ENCODE data around the gene PLPPR3. TPM values are rescaled to one million over a fixed set of nuclear protein-coding genes. Genes with fewer than 3 reads are reported as not detected.

The PLPPR3 gene
- total RNA-seq, 2 donors from 2014 or later, result not detected

- peaks cover 4% of the 10 kb centered on the region for H3K9me3 Mint-ChIP-seq
- no peak overlapping the region for H3K27ac Mint-ChIP-seq
- H3K4me3 Mint-ChIP-seq, result no peak overlapping the region
- H3K4me1 Mint-ChIP-seq, result peaks cover 17% of the 10 kb centered on the region
- H3K36me3 Mint-ChIP-seq (ENCODE audit: low read depth), result peaks cover 74% of the 10 kb centered on the region
- no peaks in the 10 kb centered on the region for H3K27me3 Mint-ChIP-seq
- ATAC-seq (replicated peaks), result no peak
Measured at GRCh38 chr19:811506-812048, 10.2 kb downstream of the PLPPR3 start.

GRCh38 chr19:810883-811489, 10.8 kb downstream of the PLPPR3 start:
- H3K4me3 Mint-ChIP-seq, result no peak overlapping the region
- no peak overlapping the region for H3K27ac Mint-ChIP-seq
- H3K4me1 Mint-ChIP-seq, result peaks cover 11% of the 10 kb centered on the region
- peaks cover 71% of the 10 kb centered on the region for H3K36me3 Mint-ChIP-seq (ENCODE audit: low read depth)
- H3K9me3 Mint-ChIP-seq, result no peaks in the 10 kb centered on the region
- no peak for ATAC-seq (replicated peaks)
- H3K27me3 Mint-ChIP-seq, result no peaks in the 10 kb centered on the region

- ATAC-seq (replicated peaks), result no peak
- Mint-ChIP-seq H3K36me3 (ENCODE audit: low read depth) (peaks cover 71% of the 10 kb centered on the region), H3K4me3 (no peak overlapping the region), H3K27me3 (no peaks in the 10 kb centered on the region), H3K4me1 (peaks cover 8% of the 10 kb centered on the region), H3K27ac (no peak overlapping the region), H3K9me3 (no peaks in the 10 kb centered on the region)
Measured at GRCh38 chr19:810077-810855, 11.5 kb downstream of the PLPPR3 start.

GRCh38 chr19:808423-808775, 13.4 kb downstream of the PLPPR3 start:
- peaks cover 75% of the 10 kb centered on the region for H3K36me3 Mint-ChIP-seq (ENCODE audit: low read depth)
- H3K27ac Mint-ChIP-seq, result no peak overlapping the region
- H3K4me3 Mint-ChIP-seq, result no peak overlapping the region
- ATAC-seq (replicated peaks), result no peak
- no peaks in the 10 kb centered on the region for H3K27me3 Mint-ChIP-seq
- H3K9me3 Mint-ChIP-seq, result no peaks in the 10 kb centered on the region
- peaks cover 8% of the 10 kb centered on the region for H3K4me1 Mint-ChIP-seq

GRCh38 chr19:807627-808422, 13.9 kb downstream of the PLPPR3 start:
- H3K27ac Mint-ChIP-seq, result no peak overlapping the region
- no peak for ATAC-seq (replicated peaks)
- no peaks in the 10 kb centered on the region for H3K9me3 Mint-ChIP-seq
- no peak overlapping the region for H3K4me3 Mint-ChIP-seq
- H3K4me1 Mint-ChIP-seq, result peaks cover 9% of the 10 kb centered on the region
- H3K27me3 Mint-ChIP-seq, result no peaks in the 10 kb centered on the region
- H3K36me3 Mint-ChIP-seq (ENCODE audit: low read depth), result peaks cover 81% of the 10 kb centered on the region

- H3K9me3 Mint-ChIP-seq, result no peaks in the 10 kb centered on the region
- H3K4me3 Mint-ChIP-seq, result no peak overlapping the region
- ATAC-seq (replicated peaks), result no peak
- H3K4me1 Mint-ChIP-seq, result peaks cover 13% of the 10 kb centered on the region
- H3K27me3 Mint-ChIP-seq, result no peaks in the 10 kb centered on the region
- H3K36me3 Mint-ChIP-seq (ENCODE audit: low read depth), result peaks cover 88% of the 10 kb centered on the region
- H3K27ac Mint-ChIP-seq, result no peak overlapping the region
Measured at GRCh38 chr19:806815-807421, 14.8 kb downstream of the PLPPR3 start.

- H3K4me3 Mint-ChIP-seq, result no peak overlapping the region
- H3K9me3 Mint-ChIP-seq, result no peaks in the 10 kb centered on the region
- no peaks in the 10 kb centered on the region for H3K27me3 Mint-ChIP-seq
- peaks cover 13% of the 10 kb centered on the region for H3K4me1 Mint-ChIP-seq
- peaks cover 89% of the 10 kb centered on the region for H3K36me3 Mint-ChIP-seq (ENCODE audit: low read depth)
- ATAC-seq (replicated peaks), result no peak
- H3K27ac Mint-ChIP-seq, result no peak overlapping the region
Measured at GRCh38 chr19:805600-806550, 15.9 kb downstream of the PLPPR3 start.

- Mint-ChIP-seq H3K9me3 (no peaks in the 10 kb centered on the region), H3K27me3 (no peaks in the 10 kb centered on the region), H3K4me3 (no peak overlapping the region), H3K27ac (no peak overlapping the region), H3K4me1 (peaks cover 20% of the 10 kb centered on the region), H3K36me3 (ENCODE audit: low read depth) (peaks cover 89% of the 10 kb centered on the region)
- ATAC-seq (replicated peaks), result no peak
Measured at GRCh38 chr19:805166-805551, 16.6 kb downstream of the PLPPR3 start.

GRCh38 chr19:804419-805165, 17.2 kb downstream of the PLPPR3 start:
- Mint-ChIP-seq H3K27me3 (no peaks in the 10 kb centered on the region), H3K9me3 (no peaks in the 10 kb centered on the region), H3K27ac (no peak overlapping the region), H3K4me3 (no peak overlapping the region), H3K36me3 (ENCODE audit: low read depth) (peaks cover 89% of the 10 kb centered on the region), H3K4me1 (peaks cover 25% of the 10 kb centered on the region)
- no peak for ATAC-seq (replicated peaks)

GRCh38 chr19:803686-804418, 17.9 kb downstream of the PLPPR3 start:
- H3K27me3 Mint-ChIP-seq, result no peaks in the 10 kb centered on the region
- no peak for ATAC-seq (replicated peaks)
- H3K4me3 Mint-ChIP-seq, result peak overlapping the region; percentile 93
- H3K27ac Mint-ChIP-seq, result no peak overlapping the region
- H3K9me3 Mint-ChIP-seq, result no peaks in the 10 kb centered on the region
- peaks cover 27% of the 10 kb centered on the region for H3K4me1 Mint-ChIP-seq
- H3K36me3 Mint-ChIP-seq (ENCODE audit: low read depth), result peaks cover 89% of the 10 kb centered on the region

- Mint-ChIP-seq H3K4me3 (peak overlapping the region; percentile 93), H3K27ac (no peak overlapping the region), H3K9me3 (no peaks in the 10 kb centered on the region), H3K4me1 (peaks cover 27% of the 10 kb centered on the region), H3K36me3 (ENCODE audit: low read depth) (peaks cover 91% of the 10 kb centered on the region), H3K27me3 (no peaks in the 10 kb centered on the region)
- ATAC-seq (replicated peaks), result no peak
Measured at GRCh38 chr19:803099-803561, 18.6 kb downstream of the PLPPR3 start.

GRCh38 chr19:802498-803098, 19.2 kb downstream of the PLPPR3 start:
- H3K4me1 Mint-ChIP-seq, result peaks cover 24% of the 10 kb centered on the region

More at GRCh38 chr19:802498-803098, 19.2 kb downstream of the PLPPR3 start:
- ATAC-seq (replicated peaks), result no peak
- Mint-ChIP-seq H3K27ac (no peak overlapping the region), H3K36me3 (ENCODE audit: low read depth) (peaks cover 88% of the 10 kb centered on the region), H3K27me3 (no peaks in the 10 kb centered on the region), H3K4me3 (peak overlapping the region; percentile 93), H3K9me3 (no peaks in the 10 kb centered on the region)
